HG03439 (cell line): Measurements from ENCODE around the gene HJV.

Experiments
- ATAC-seq: cut with Tn5 transposase; IDR thresholded peaks from one replicate; pipeline ENCODE4 v1.9.1; 2021; ENCODE audit warnings: mild to moderate bottlenecking, moderate library complexity; ENCODE audit not compliant: unreplicated experiment

The HJV gene

GRCh38 chr1:145978854-145979745 lies 42.4 kb downstream of the HJV start:
- ATAC-seq, result peak; percentile 87

- no peak for ATAC-seq
These were observed 43.1 kb downstream of the HJV start for GRCh38 chr1:145978471-145978853.

- peak; percentile 43 for ATAC-seq
These were observed 43.8 kb downstream of the HJV start for GRCh38 chr1:145977486-145978470.

- no peak for ATAC-seq
These were observed 44.5 kb downstream of the HJV start for GRCh38 chr1:145977016-145977415.

GRCh38 chr1:145975216-145975615 lies 46.3 kb downstream of the HJV start:
- ATAC-seq, result no peak

- no peak for ATAC-seq
These were observed 46.8 kb downstream of the HJV start for GRCh38 chr1:145974721-145975120.

- no peak for ATAC-seq
These were observed 49.0 kb downstream of the HJV start for GRCh38 chr1:145972580-145972979.
